IPS-NIHi7 (cell line): Measurements from ENCODE around the gene GTF2F2.
A peak's percentile ranks its signal among the peaks of the same experiment; 100 is the strongest.

Experiments used
- DNase-seq: peaks from one replicate; pipeline ENCODE4 v3.0.0; 2012; ENCODE audit warnings: mixed read lengths; ENCODE audit errors: extremely low spot score

GTF2F2 gene, protein sequence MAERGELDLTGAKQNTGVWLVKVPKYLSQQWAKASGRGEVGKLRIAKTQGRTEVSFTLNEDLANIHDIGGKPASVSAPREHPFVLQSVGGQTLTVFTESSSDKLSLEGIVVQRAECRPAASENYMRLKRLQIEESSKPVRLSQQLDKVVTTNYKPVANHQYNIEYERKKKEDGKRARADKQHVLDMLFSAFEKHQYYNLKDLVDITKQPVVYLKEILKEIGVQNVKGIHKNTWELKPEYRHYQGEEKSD

GRCh38 chr13:45119991-45120864, at the start of gene GTF2F2:
Gene GTF2F2 (plus strand): TSS chr13:45120510. CDS start chr13:45120656, 146 bp downstream.
- DNase-seq = peak; percentile 96

DNA sequence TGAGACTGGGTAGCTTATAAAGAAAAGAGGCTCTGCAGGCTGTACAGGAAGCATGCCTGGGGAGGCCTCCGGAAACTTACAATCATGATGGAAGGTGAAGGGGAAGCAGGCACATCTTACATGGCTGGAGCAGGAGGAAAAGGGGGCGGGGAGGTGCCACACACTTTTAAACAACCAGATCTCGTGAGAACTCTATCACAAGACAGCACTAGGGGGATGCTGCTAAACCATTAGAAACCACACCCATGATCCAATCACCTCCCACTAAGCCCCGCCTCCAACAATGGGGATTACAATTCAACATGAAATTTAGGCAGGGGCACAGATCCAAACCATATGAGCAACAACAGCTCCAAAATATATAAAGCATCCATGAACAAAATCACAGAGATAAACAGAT, 46.5 kb upstream of the GTF2F2 start:
- DNase-seq = no peak

DNA sequence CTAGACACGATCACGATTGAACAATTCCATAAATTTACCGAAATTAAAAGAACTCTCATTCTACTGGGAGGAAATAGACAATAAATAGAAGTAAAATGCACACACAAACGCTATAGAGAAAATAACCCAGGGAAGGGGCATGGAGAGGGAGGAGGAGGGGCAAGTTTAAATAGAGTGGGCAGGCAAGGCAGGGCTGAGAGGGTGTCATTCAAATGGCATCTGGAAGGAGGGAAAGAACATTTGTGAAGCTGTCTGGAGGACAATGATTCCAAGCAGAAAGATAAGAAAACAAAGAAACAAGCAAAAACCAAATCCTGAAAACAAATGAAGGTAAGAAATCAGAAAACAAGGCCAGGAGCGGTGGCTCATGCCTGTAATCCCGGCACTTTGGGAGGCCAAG, 45.6 kb upstream of the GTF2F2 start:
- DNase-seq = peak; percentile 32

GRCh38 chr13:45078003-45078402, 42.3 kb upstream of the GTF2F2 start:
- DNase-seq = no peak

DNA sequence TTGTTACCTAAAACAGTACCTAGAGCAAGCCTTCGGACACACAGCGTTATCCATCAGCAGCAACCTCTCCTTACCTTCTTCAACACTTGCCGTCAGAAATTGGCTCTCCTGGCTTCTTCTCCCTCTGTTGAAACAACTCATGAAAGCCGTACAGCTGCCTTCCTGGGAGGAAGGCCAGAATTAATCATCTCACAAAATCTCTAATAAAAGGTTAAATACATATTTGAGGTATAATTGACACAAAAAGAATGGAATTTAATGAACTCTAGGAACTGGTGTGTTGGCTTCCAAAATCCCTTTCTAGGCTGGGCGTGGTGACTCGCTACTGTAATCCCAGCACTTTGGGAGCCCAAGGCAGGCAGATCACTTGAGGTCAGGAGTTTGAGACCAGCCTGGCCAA, 37.3 kb upstream of the GTF2F2 start:
- DNase-seq = no peak

DNA sequence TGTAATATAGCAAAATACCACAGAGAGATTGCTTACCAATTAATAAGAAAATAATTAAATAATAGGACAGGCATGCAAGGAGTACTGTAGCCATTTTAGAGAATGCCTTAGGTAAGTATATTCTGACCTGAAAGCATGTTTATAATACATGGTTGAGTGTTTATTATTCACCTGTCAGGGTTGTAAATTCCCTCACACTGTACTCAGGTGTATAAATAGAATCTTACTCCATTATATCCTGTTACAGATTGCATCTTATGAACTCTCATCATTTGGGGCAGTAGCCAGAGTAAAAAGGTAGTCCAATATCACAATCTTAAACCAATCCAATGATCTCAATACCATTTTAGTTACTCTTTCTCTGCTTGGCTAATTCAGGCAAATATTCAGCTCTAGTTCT, 35.8 kb upstream of the GTF2F2 start:
- DNase-seq = no peak

DNA sequence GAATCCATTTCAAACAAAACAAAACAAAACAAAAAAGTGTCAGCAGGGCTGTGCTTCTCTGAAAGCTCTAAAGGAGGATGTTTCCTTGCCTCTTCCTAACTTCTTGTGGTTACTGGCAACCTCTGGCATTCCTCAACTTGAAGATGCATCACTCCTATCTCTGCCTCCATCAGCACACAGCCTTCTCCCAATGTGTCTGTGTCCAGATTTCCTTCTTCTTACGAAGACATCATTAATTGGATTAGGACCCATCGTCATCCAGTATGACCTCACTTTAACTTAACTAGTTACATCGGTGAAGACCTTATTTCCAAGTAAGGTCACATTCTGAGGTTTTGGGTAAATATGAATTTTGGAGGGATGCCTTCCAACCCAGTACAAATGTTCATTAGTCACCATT, 33.8 kb upstream of the GTF2F2 start:
- no peak for DNase-seq

GRCh38 chr13:45092663-45093062, 27.6 kb upstream of the GTF2F2 start:
- no peak for DNase-seq

DNA sequence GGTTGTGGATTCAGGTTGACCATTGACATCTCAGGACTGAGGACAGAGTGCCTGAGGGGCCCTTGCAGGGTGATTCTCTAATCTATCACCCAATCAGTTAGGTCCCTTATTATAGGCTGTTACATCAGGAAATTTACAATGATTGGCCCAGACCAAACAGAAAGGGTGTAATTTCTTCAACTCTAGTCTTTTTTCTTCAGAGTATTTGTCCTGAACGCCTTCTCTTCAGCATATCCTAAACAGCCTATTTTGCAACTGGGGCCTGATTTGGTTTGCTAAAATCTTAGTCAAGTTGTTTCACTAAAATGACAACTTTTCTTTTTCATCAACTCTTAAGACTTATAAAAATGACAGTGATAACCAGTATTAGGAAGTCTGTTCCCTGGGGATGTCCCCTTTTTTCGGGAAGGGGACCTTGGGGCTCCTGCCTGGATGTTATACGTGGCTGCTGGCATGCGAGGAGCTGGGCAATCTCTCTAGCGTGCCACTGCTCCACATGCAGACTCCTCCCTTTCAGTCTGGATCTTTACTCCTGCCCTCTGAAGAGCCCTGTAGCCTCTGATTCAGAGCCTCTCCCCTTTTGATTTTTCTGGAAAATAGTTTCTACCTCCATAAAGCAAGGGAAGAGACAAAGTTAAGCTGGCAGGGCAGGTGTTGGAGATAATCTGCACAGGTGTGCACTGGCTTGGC, 19.6 kb upstream of the GTF2F2 start:
- no peak for DNase-seq

DNA sequence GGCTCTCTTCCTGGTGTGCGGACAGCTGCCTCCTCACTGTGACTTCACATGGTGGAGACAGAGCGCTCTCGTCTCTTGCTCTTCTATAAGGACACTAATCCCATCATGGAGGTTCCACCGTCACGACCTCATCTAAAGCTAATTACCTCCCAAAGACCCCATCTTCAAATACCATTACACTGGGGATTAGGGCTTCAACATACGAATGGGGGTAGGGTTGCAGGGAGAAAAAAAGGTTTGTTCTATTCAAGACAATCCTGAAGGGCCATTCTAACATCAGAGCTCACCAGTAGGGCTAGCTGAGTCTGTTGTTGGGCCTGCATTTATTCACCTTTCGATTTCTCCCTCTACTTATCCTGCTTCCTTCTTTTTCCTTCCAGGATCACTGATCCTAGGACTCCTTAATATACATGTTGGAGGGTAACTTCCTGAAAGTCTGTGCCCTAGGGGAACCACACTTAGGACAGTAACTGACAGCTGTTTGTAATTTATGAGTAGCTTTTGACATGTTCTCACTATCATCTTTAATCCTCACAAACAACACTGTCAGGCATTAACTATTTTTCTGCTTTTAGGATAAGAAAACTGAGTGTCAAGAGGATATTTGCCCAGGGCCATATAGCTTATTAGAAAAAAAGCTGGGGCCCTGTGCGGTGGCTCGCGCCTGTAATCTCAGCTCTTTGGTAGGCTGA, 18.8 kb upstream of the GTF2F2 start:
- no peak for DNase-seq

GRCh38 chr13:45102136-45102507, 18.2 kb upstream of the GTF2F2 start:
- no peak for DNase-seq

DNA sequence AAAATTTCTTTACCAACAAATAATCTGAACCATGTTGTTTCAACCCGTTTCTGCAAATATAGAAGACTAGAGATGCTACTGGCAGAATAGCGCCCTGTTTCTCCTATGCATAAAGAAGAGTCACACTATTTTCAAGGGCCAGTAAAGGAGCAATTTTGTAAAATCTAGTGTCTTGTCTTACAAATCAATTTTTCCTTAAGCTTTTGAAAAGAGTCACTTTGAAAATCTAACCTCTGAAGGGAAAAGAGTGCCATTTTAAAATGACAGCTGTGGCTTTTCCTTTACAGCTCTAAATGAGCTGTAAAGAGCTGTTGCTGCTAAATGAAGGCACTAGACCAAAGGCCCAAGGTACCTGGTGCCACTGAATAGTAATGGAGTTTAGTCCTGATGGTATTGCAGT, 16.9 kb upstream of the GTF2F2 start:
- DNase-seq = no peak

GRCh38 chr13:45104261-45104660, 16.0 kb upstream of the GTF2F2 start:
- DNase-seq = no peak

- DNase-seq = no peak
These were observed 14.4 kb upstream of the GTF2F2 start for GRCh38 chr13:45105895-45106294.

DNA sequence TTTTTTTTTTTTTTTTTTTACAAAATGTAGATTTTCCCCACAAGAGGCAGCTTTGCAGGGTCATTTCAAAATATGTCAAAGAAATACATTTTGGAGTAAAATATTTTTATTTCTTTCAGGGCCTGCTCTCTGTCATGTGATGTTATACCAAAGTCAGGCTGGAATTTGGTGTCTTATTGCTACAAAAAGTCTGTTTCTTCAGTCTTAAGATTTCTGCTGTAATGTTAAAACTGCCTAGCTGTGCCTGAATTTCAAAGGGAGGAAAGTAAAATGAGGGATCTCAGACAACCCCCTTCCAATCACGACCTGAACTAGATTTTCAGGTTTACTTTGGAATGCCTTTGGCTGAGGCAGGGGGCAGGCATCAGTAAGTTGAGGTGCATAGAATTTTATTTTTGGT, 12.8 kb upstream of the GTF2F2 start:
- DNase-seq = no peak

DNA sequence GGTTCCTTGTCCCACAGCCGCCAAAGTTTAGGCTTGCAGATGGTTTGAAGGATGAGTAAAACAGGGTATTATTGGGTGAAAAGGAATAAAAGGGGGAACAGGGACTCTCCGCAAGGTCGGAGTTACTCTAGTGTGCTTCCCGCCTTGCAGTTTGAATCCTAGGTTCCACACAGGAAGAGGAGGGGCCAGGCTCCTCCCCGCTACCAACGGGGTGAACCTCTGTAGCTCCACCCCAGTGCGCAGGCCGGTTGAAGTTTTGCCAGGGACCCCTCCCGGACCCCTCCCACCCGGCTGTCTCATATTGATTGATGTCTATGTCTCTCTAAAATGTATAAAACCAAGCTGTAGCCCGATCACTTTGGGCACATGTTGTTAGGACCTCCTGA, 11.6 kb upstream of the GTF2F2 start:
- DNase-seq = peak; percentile 43

GRCh38 chr13:45109102-45109720, 11.1 kb upstream of the GTF2F2 start:
- no peak for DNase-seq

DNA sequence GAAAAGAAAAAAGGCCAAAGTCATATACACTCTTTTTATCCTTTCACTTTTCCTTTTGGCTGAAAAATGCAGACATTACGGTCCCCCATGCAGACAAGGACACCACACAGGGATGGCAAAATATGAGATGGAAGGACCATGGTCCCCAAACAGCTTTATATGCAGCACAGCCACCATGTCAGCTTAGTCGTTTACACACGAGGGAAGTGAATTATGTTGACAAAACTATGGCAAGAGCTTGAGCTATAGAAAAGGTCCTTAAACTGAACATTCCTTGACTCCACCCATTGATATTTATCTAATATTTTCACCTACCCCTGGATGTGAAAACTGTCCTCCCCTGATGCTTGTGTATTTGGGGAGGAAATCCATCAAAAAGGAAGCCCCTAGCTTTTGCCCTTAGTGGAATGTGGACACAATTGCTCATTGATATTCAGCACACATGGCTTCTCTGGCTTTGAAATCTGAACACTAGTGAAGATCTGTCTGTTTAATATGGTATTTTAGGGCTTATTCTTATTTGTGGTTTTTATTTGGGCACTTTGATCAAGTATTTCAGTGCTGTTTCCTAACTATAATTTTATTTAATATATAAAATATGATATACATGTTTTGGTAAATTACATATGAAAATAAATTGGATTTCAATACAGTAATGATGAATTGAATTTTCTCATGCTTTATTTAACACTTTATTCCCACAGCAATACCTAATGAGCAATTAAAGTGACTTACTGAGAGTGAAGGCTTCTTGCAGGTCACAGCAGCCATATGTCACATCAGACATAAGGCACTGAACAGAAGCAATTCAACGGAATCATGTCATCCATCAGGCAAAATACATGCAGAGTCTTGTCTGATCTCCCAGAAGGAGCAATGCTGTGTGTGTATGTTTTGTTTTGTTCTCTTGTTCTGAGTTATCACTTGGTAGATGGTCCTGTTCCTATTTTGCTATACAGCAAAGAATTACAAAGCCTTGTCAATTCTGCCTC, 6.8 kb upstream of the GTF2F2 start:
- DNase-seq = no peak

DNA sequence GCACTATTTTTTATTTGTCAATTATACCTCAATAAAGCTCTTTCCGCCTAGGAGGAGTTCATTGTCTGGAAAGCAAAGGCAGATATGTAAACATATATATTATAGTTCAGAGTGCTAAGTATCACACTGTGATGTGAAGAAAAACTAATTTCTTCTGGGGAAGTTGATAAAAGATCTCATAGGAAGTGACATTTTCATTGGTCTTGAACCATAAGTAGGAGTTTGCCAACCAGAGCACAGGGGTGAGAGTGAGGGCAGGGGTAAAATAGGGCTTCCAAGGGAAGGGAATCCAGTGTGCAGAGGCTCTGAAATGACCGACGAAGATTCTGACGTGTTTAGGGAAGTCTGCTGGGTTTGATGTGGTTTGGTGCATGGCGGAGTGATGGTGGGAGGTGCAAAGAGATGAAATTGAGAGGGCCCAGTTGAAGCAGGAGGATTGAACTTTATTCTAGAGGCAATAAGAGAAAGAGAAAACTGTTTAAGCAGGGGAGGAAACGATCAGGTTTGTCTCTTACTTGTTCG, 780 bp upstream of the GTF2F2 start:
- DNase-seq = no peak
